ENCODE results near the gene CT47C1. TPM values are rescaled to one million over a fixed set of nuclear protein-coding genes. Genes with fewer than 3 reads are reported as not detected.

Gene CT47C1
- total and polyA plus RNA-seq, 9 of the 15 experiments (the other 6 are each of a cell fraction or from before 2014, with no cell fraction given), result not detected

DNA sequence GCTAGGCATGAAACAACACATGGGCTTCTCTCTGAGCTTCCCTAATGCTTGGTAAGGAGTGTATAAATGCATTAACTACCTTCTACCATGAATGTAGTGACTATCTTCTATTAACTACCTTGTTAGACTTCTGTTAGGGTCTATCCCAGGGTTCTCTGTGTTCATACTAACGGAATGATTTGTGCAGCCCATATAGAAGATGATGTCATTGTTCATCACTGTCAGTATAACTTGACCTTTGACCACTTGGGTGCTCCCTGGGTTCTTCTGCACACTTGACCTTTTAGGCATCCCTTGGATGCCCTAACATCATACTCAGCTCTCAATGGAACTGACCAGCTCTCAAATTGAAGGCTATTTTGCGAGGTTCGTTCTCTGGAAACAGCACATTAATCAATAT is 30.8 kb upstream of the CT47C1 start:
- no peak for DNase-seq (ENCODE audit: extremely low read depth in 1 of 4, low spot score in 3 of 4)
- H3K4me2 ChIP-seq (ENCODE audit: insufficient read depth, low read length), result no peak overlapping the region
- no peaks in the 10 kb centered on the region for H3K27me3 ChIP-seq (ENCODE audit: control insufficient read depth in 2 of 2, insufficient read depth in 2 of 2, low read length in 2 of 2)
- H3K4me1 ChIP-seq (replicated peaks in 1 of 2; ENCODE audit: control insufficient read depth in 2 of 2, insufficient read depth in 2 of 2, low read length in 2 of 2), result peaks cover 0 to 8% of the 10 kb centered on the region in 2 experiments; a peak in 2 of 5 replicates
- no peak overlapping the region for H2AFZ ChIP-seq (ENCODE audit: low read depth, low read length)
- intact Hi-C loops (cut with micrococcal nuclease), result no loop called here
- BruUV-seq (replicated peaks), result no TSS peak
- FAIRE-seq, result no peak
- no peaks in the 10 kb centered on the region for H3K9me1 ChIP-seq (ENCODE audit: control insufficient read depth, insufficient read depth, low read length)
- TF ChIP-seq, protein P1, sequence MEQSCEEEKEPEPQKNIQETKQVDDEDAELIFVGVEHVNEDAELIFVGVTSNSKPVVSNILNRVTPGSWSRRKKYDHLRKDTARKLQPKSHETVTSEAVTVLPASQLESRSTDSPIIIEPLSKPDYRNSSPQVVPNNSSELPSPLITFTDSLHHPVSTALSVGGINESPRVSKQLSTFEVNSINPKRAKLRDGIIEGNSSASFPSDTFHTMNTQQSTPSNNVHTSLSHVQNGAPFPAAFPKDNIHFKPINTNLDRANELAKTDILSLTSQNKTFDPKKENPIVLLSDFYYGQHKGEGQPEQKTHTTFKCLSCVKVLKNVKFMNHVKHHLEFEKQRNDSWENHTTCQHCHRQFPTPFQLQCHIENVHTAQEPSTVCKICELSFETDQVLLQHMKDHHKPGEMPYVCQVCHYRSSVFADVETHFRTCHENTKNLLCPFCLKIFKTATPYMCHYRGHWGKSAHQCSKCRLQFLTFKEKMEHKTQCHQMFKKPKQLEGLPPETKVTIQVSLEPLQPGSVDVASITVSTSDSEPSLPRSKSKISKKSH (CRISPR knock-in tag; IDR thresholded peaks at IDR 0.05), result no peak
- no peak for TF ChIP-seq RBBP5 (IDR thresholded peaks at IDR 0.05; ENCODE audit: borderline replicate concordance, insufficient read depth, low read length, poor library complexity, severe bottlenecking)
- TF ChIP-seq, protein P2, sequence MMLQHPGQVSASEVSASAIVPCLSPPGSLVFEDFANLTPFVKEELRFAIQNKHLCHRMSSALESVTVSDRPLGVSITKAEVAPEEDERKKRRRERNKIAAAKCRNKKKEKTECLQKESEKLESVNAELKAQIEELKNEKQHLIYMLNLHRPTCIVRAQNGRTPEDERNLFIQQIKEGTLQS (IDR thresholded peaks at IDR 0.05), result peak; percentile 81
- TF ChIP-seq, protein P2 (CRISPR knock-in tag; conservative IDR thresholded peaks at IDR 0.05), result no peak
- no peak for TF ChIP-seq CREBBP (IDR thresholded peaks at IDR 0.05; ENCODE audit: low read depth, low read length)
- no peak for TF ChIP-seq ZNF347 (CRISPR knock-in tag; IDR thresholded peaks at IDR 0.05; ENCODE audit: low read depth)
- no peak for TF ChIP-seq SRF (CRISPR knock-in tag; IDR thresholded peaks at IDR 0.05)
- peak; percentile 46; the same call in 1 of the 2 replicates for TF ChIP-seq ATF7 (IDR thresholded peaks at IDR 0.05)
- TF ChIP-seq, protein P3, sequence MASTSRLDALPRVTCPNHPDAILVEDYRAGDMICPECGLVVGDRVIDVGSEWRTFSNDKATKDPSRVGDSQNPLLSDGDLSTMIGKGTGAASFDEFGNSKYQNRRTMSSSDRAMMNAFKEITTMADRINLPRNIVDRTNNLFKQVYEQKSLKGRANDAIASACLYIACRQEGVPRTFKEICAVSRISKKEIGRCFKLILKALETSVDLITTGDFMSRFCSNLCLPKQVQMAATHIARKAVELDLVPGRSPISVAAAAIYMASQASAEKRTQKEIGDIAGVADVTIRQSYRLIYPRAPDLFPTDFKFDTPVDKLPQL (IDR thresholded peaks at IDR 0.05; ENCODE audit: extremely low read depth, insufficient read length), result no peak
- no peak for TF ChIP-seq NELFE (IDR thresholded peaks at IDR 0.05; ENCODE audit: insufficient read depth, insufficient read length)
- peak; percentile 23 for TF ChIP-seq MEIS2 (IDR thresholded peaks at IDR 0.05; ENCODE audit: partially characterized antibody)
- TF ChIP-seq, protein P4, sequence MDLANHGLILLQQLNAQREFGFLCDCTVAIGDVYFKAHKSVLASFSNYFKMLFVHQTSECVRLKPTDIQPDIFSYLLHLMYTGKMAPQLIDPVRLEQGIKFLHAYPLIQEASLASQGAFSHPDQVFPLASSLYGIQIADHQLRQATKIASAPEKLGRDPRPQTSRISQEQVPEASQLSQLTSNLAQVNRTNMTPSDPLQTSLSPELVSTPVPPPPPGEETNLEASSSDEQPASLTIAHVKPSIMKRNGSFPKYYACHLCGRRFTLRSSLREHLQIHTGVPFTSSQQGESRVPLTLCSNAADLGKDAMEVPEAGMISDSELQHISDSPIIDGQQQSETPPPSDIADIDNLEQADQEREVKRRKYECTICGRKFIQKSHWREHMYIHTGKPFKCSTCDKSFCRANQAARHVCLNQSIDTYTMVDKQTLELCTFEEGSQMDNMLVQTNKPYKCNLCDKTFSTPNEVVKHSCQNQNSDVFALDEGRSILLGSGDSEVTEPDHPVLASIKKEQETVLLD (IDR thresholded peaks at IDR 0.05), result no peak
- no peak for TF ChIP-seq JUND (IDR thresholded peaks at IDR 0.05; ENCODE audit: borderline replicate concordance, low read depth, low read length)
- TF ChIP-seq JUND (tag; IDR thresholded peaks at IDR 0.05; ENCODE audit: borderline replicate concordance, low read depth, low read length), result peak; percentile 13; the same call in 1 of the 3 replicates
- TF ChIP-seq NFIX (CRISPR knock-in tag; IDR thresholded peaks at IDR 0.05; ENCODE audit: low read depth), result no peak
- TF ChIP-seq E2F3 (CRISPR knock-in tag; IDR thresholded peaks at IDR 0.05), result no peak
- no peak overlapping the region for H3K9ac ChIP-seq (ENCODE audit: insufficient read depth in 1 of 2, low read depth in 2 of 2, low read length in 2 of 2)
- no peaks in the 10 kb centered on the region for H3K9me3 ChIP-seq (replicated peaks; ENCODE audit: control insufficient read depth, insufficient read depth, low read depth, low read length)
- H4K20me1 ChIP-seq (replicated peaks; ENCODE audit: control insufficient read depth, insufficient read depth, low read length), result no peaks in the 10 kb centered on the region
- CTCF ChIA-PET (ENCODE audit: low intra/inter-chr PET ratio), result no interaction called here
- ATAC-seq, result no peak
- POLR2A ChIA-PET, result no interaction called here
- H3K36me3 ChIP-seq (ENCODE audit: control insufficient read depth, insufficient read depth, low read length), result no peaks in the 10 kb centered on the region
- no peaks in the 10 kb centered on the region for H3K79me2 ChIP-seq (ENCODE audit: control insufficient read depth, insufficient read depth, low read length)
- H3K27ac ChIP-seq (ENCODE audit: extremely low read depth, low read depth, low read length), result no peak overlapping the region
- 15% methylated on average over 3 of the region's 3 CpGs for WGBS (ENCODE audit: insufficient coverage, low coverage, missing lambda C conversion rate)
- in situ Hi-C loops (cut with MboI), result no loop called here
- H3K4me3 ChIP-seq, result no peak overlapping the region

Data from K562 (cell line).